NCI-H2029 treated with DMSO at 0.1 percent for 48 hours (cell line): Measurements from ENCODE around the gene EN2.

Experiments used
- DNase-seq: peaks from one replicate; lab custom pipeline; 2025; lab: John Stamatoyannopoulos, UW

Gene EN2

GRCh38 chr7:155458111-155458877 lies at the start of gene EN2:
Gene EN2 (plus strand): TSS chr7:155458129. CDS start chr7:155458378, 249 bp downstream.
- no peak for DNase-seq

GRCh38 chr7:155408651-155409586 lies 49.0 kb upstream of the EN2 start:
- no peak for DNase-seq

- no peak for DNase-seq
Observed at GRCh38 chr7:155409980-155410379, 47.9 kb upstream of the EN2 start.

GRCh38 chr7:155410431-155410830 lies 47.5 kb upstream of the EN2 start:
- no peak for DNase-seq

- no peak for DNase-seq
Observed at GRCh38 chr7:155411718-155412415, 46.1 kb upstream of the EN2 start.

- no peak for DNase-seq
Observed at GRCh38 chr7:155412416-155413253, 45.3 kb upstream of the EN2 start.

- no peak for DNase-seq
Observed at GRCh38 chr7:155414547-155415492, 43.1 kb upstream of the EN2 start.

GRCh38 chr7:155416646-155417380 lies 41.1 kb upstream of the EN2 start:
- no peak for DNase-seq

GRCh38 chr7:155418304-155418703 lies 39.6 kb upstream of the EN2 start:
- no peak for DNase-seq

- no peak for DNase-seq
Observed at GRCh38 chr7:155418941-155419755, 38.8 kb upstream of the EN2 start.

GRCh38 chr7:155420116-155420515 lies 37.8 kb upstream of the EN2 start:
- DNase-seq, result no peak

- DNase-seq, result no peak
Observed at GRCh38 chr7:155422151-155422550, 35.8 kb upstream of the EN2 start.

- no peak for DNase-seq
Observed at GRCh38 chr7:155422599-155423336, 35.2 kb upstream of the EN2 start.

- no peak for DNase-seq
Observed at GRCh38 chr7:155423337-155424285, 34.3 kb upstream of the EN2 start.

- DNase-seq, result no peak
Observed at GRCh38 chr7:155424301-155425010, 33.5 kb upstream of the EN2 start.

- no peak for DNase-seq
Observed at GRCh38 chr7:155425011-155425340, 33.0 kb upstream of the EN2 start.
